ENCODE measurements around the gene DCST1. TPM values are rescaled to one million over a fixed set of nuclear protein-coding genes. Genes with fewer than 3 reads are reported as not detected.

DCST1 gene
- total RNA-seq, 1 experiment from 2014 or later, result not detected

GRCh38 chr1:155086128-155086741 lies 52.6 kb downstream of the DCST1 start:
- Histone ChIP-seq H2AFZ (ENCODE audit: low read length) (peak overlapping the region; percentile 96), H3K27ac (ENCODE audit: low read length) (peak overlapping the region; percentile 83), H3K9ac (ENCODE audit: low read length) (peak overlapping the region; percentile 77; the same call in 1 of the 2 replicates), H3K79me2 (ENCODE audit: low read length) (no peaks in the 10 kb centered on the region), H3K9me2 (replicated peaks; ENCODE audit: low read length) (no peaks in the 10 kb centered on the region), H3K27me3 (ENCODE audit: low read length) (peaks cover 20% of the 10 kb centered on the region), H4K20me1 (ENCODE audit: low read length) (no peaks in the 10 kb centered on the region), H3K4me3 (ENCODE audit: low read length) (peak overlapping the region; percentile 73), H3K4me2 (ENCODE audit: low read length) (peak overlapping the region; percentile 99), H3K4me1 (ENCODE audit: insufficient read depth, low read length) (peaks cover 51% of the 10 kb centered on the region), H3F3A (ENCODE audit: low read length, unreplicated experiment) (no peaks in the 10 kb centered on the region), H3K36me3 (ENCODE audit: low read depth, low read length) (no peaks in the 10 kb centered on the region), H3K9me3 (ENCODE audit: low read length) (no peaks in the 10 kb centered on the region)
- ATAC-seq, result peak; percentile 4; the same call in 1 of the 2 replicates
- TF ChIP-seq, protein P1, sequence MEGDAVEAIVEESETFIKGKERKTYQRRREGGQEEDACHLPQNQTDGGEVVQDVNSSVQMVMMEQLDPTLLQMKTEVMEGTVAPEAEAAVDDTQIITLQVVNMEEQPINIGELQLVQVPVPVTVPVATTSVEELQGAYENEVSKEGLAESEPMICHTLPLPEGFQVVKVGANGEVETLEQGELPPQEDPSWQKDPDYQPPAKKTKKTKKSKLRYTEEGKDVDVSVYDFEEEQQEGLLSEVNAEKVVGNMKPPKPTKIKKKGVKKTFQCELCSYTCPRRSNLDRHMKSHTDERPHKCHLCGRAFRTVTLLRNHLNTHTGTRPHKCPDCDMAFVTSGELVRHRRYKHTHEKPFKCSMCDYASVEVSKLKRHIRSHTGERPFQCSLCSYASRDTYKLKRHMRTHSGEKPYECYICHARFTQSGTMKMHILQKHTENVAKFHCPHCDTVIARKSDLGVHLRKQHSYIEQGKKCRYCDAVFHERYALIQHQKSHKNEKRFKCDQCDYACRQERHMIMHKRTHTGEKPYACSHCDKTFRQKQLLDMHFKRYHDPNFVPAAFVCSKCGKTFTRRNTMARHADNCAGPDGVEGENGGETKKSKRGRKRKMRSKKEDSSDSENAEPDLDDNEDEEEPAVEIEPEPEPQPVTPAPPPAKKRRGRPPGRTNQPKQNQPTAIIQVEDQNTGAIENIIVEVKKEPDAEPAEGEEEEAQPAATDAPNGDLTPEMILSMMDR (conservative IDR thresholded peaks at IDR 0.05; ENCODE audit: low read depth, low read length), result peak; percentile 95
- no peak for TF ChIP-seq EZH2 (IDR thresholded peaks at IDR 0.05; ENCODE audit: low read length, unreplicated experiment)
- TF ChIP-seq EZH2phosphoT487 (IDR thresholded peaks at IDR 0.05; ENCODE audit: borderline replicate concordance, low read length), result no peak
- intact Hi-C loops (cut with micrococcal nuclease), result no loop called here
- no TSS peak for BruUV-seq (replicated peaks)
- ChIA-PET CTCF (interaction anchor here (1.3 to 1.8 kb wide), 3 partner anchors 86 to 526 kb away, joined by 4 to 14 read pairs (median 4); partner anchors contain the start of gene KRTCAP2), POLR2A (ENCODE audit: unreplicated experiment) (no interaction called here)
- DNase-seq, result peak; percentile 65

GRCh38 chr1:155086856-155087535 lies 53.4 kb downstream of the DCST1 start:
- no peaks in the 10 kb centered on the region for H3K9me2 ChIP-seq (replicated peaks; ENCODE audit: low read length)
- POLR2A ChIA-PET (ENCODE audit: unreplicated experiment), result no interaction called here
- H3K27me3 ChIP-seq (ENCODE audit: low read length), result peaks cover 12% of the 10 kb centered on the region
- no peaks in the 10 kb centered on the region for H3K36me3 ChIP-seq (ENCODE audit: low read depth, low read length)
- no peak for ATAC-seq
- TF ChIP-seq EZH2phosphoT487 (IDR thresholded peaks at IDR 0.05; ENCODE audit: borderline replicate concordance, low read length), result no peak
- no peak for TF ChIP-seq EZH2 (IDR thresholded peaks at IDR 0.05; ENCODE audit: low read length, unreplicated experiment)
- TF ChIP-seq, protein P1 (conservative IDR thresholded peaks at IDR 0.05; ENCODE audit: low read depth, low read length), result no peak
- H3K79me2 ChIP-seq (ENCODE audit: low read length), result no peaks in the 10 kb centered on the region
- no peak overlapping the region for H2AFZ ChIP-seq (ENCODE audit: low read length)
- no peaks in the 10 kb centered on the region for H3F3A ChIP-seq (ENCODE audit: low read length, unreplicated experiment)
- H3K27ac ChIP-seq (ENCODE audit: low read length), result no peak overlapping the region
- H3K9ac ChIP-seq (ENCODE audit: low read length), result no peak overlapping the region
- DNase-seq, result no peak
- intact Hi-C loops (cut with micrococcal nuclease), result no loop called here
- H3K9me3 ChIP-seq (ENCODE audit: low read length), result no peaks in the 10 kb centered on the region
- H3K4me3 ChIP-seq (ENCODE audit: low read length), result no peak overlapping the region; the same call in 1 of the 2 replicates
- CTCF ChIA-PET, result no interaction called here
- H3K4me1 ChIP-seq (ENCODE audit: insufficient read depth, low read length), result peaks cover 45% of the 10 kb centered on the region
- no TSS peak for BruUV-seq (replicated peaks)
- H3K4me2 ChIP-seq (ENCODE audit: low read length), result peak overlapping the region; percentile 99
- H4K20me1 ChIP-seq (ENCODE audit: low read length), result no peaks in the 10 kb centered on the region
